Measurements from ENCODE around the gene ISG20L2. TPM values are rescaled to one million over a fixed set of nuclear protein-coding genes. Genes with fewer than 3 reads are reported as not detected.
"Not testable (repeated sequence)": the region's sequence is repeated elsewhere in the genome, so short reads cannot be mapped to it uniquely, and the experiment has no call there.

The ISG20L2 gene
- total RNA-seq, 6 experiments from 2014 or later = 16.2 to 26.9 (median 20.6) TPM

DNA sequence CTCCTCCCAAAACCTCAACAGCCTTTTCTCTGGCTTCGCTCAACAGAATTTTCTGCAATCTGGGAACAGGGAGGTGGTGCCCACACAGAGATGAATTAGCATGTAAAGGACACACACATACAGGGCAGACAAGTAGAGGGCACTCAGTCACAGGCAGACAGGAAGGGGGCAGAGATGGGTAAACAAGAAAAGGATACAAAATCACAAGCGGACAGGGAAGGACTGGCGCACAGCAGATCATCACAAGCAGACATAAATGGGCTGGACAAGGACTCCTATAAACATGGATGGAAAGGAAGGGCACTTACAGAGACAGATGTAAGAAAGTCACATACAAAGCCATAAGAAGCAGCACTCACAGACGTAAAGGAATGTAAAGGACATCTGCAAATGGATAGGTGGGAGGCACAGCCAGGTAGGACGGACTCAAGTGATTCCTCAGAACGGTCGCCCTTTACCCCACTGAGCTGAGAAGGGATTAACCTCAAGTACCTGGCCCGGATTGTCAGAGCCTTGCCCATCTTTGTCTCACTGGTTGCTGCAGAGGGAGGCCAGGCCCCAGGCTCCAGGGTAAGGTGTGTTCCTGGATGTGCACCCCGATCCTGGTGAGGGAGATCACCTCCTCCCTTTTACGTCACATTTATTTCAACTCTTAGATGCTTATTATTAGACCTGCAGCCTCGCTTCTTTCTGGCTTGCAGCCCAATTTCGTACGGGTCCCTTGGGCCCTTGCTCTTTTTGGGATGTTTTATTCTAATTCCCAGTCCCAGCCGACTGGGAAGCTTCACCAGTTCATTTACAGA is 37.9 kb upstream of the ISG20L2 start:
- TF ChIP-seq, protein P1, sequence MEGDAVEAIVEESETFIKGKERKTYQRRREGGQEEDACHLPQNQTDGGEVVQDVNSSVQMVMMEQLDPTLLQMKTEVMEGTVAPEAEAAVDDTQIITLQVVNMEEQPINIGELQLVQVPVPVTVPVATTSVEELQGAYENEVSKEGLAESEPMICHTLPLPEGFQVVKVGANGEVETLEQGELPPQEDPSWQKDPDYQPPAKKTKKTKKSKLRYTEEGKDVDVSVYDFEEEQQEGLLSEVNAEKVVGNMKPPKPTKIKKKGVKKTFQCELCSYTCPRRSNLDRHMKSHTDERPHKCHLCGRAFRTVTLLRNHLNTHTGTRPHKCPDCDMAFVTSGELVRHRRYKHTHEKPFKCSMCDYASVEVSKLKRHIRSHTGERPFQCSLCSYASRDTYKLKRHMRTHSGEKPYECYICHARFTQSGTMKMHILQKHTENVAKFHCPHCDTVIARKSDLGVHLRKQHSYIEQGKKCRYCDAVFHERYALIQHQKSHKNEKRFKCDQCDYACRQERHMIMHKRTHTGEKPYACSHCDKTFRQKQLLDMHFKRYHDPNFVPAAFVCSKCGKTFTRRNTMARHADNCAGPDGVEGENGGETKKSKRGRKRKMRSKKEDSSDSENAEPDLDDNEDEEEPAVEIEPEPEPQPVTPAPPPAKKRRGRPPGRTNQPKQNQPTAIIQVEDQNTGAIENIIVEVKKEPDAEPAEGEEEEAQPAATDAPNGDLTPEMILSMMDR (IDR thresholded peaks at IDR 0.05) = no peak
- Mint-ChIP-seq H3K27ac (no peak overlapping the region), H3K27me3 (ENCODE audit: insufficient read depth) (0 out of 2 replicates have a peak, but pooled peaks cover 2% of the 10 kb centered on the region), H3K4me1 (ENCODE audit: low read depth) (peaks cover 41% of the 10 kb centered on the region), H3K4me3 (no peak overlapping the region), H3K36me3 (ENCODE audit: low read depth) (peaks cover 21% of the 10 kb centered on the region), H3K9me3 (no peaks in the 10 kb centered on the region)
- DNase-seq = no peak

DNA sequence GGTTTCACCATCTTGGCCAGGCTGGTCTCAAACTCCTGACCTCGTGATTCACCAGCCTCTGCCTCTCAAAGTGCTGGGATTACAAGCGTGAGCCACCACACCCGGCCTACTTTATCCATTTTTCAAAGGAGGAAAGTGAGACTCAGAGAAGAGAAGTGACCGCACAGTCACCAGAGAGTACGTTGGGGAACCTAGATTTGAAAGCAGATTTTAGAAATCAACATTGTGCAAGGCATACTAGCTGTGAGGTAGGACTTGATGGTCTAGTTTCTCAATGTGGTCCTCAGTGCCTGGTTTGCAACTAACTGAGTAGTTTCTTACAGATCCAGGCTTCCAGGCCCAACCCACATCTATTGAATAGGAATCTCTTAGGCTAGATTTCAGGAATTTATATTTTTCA is 37.1 kb upstream of the ISG20L2 start:
- TF ChIP-seq, protein P1 (IDR thresholded peaks at IDR 0.05) = no peak
- no peak overlapping the region; the same call in 1 of the 2 replicates for H3K4me3 Mint-ChIP-seq
- H3K4me1 Mint-ChIP-seq (ENCODE audit: low read depth) = peaks cover 32% of the 10 kb centered on the region
- H3K27ac Mint-ChIP-seq = no peak overlapping the region
- H3K9me3 Mint-ChIP-seq = no peaks in the 10 kb centered on the region
- H3K36me3 Mint-ChIP-seq (ENCODE audit: low read depth) = peaks cover 13% of the 10 kb centered on the region
- H3K27me3 Mint-ChIP-seq (ENCODE audit: insufficient read depth) = 0 out of 2 replicates have a peak, but pooled peaks cover 2% of the 10 kb centered on the region
- DNase-seq = no peak

DNA sequence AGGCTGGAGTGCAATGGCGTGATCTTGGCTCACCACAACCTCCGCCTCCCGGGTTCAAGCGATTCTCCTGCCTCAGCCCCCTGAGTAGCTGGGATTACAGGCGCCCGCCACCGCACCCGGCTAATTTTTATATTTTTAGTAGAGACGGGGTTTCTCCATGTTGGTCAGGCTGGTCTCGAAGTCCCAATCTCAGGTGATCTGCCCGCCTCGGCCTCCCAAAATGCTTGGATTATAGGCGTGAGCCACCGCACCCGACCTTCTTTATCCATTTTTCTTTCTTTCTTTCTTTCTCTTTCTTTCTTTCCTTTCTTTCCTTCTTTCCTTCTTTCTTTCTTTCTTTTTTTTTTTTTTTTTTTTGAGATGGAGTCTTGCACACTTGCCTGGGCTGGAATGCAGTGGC is 36.6 kb upstream of the ISG20L2 start:
- DNase-seq; H3K27ac Mint-ChIP-seq; H3K9me3 Mint-ChIP-seq; H3K27me3 Mint-ChIP-seq (ENCODE audit: insufficient read depth); H3K4me3 Mint-ChIP-seq: not testable (repeated sequence)
- Mint-ChIP-seq H3K4me1 (ENCODE audit: low read depth) (peaks cover 30% of the 10 kb centered on the region), H3K36me3 (ENCODE audit: low read depth) (peaks cover 11% of the 10 kb centered on the region; the same call in 1 of the 2 replicates)

DNA sequence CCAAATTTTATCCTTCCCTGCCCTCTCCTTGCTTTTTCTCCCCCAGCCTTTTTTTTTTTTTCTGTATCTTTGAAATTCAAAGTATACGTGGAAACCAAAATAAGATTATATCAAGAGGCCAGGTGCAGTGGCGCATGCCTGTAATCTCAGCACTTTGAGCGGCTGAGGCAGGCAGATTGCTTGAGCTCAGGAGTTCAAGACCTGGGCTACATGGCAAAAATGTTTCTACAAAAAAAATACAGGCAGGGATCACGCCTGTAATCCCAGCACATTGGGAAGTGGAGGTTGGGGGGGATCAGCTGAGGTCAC is 32.2 kb upstream of the ISG20L2 start:
- TF ChIP-seq, protein P1 (IDR thresholded peaks at IDR 0.05) = no peak
- Mint-ChIP-seq H3K4me1 (ENCODE audit: low read depth) (peaks cover 9% of the 10 kb centered on the region), H3K36me3 (ENCODE audit: low read depth) (no peaks in the 10 kb centered on the region), H3K4me3 (no peak overlapping the region), H3K9me3 (no peaks in the 10 kb centered on the region), H3K27me3 (ENCODE audit: insufficient read depth) (no peaks in the 10 kb centered on the region), H3K27ac (no peak overlapping the region)
- no peak for DNase-seq

DNA sequence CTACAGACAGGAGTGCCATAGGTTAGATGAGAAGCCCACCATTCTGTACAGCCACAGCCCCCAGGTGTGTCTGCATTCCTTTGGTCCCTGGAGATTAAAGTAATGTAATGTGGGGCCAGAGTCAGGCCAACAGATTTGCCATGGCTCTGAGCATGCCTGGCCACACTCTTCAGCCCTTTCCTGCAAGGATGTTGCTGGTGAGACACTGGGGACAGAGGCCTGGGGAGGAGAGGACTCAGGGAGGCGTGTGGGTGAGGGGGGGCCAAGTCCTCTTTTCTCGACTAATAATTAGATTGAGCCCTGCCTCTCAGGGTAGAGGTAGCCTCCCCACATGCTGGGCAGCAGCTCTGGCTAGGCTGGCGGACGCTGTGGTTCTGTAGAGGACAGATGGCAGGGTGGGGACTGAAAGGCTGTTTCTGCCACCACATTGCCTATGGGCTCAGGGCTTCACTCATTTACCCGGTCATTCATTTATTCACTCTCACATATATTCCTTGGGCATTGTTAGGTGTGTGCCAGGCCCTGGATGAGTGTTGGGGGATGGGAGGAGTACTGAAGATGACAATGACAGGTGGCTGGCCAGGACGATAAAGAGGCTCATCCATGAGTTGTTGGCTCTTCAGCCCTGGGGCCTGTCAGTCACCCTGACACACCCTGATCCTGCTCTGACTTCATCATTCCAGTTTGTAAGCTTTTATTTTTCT is 31.7 kb upstream of the ISG20L2 start:
- TF ChIP-seq, protein P1 (IDR thresholded peaks at IDR 0.05) = no peak
- H3K4me3 Mint-ChIP-seq = no peak overlapping the region
- no peaks in the 10 kb centered on the region for H3K36me3 Mint-ChIP-seq (ENCODE audit: low read depth)
- peaks cover 6% of the 10 kb centered on the region; the same call in 1 of the 2 replicates for H3K4me1 Mint-ChIP-seq (ENCODE audit: low read depth)
- H3K9me3 Mint-ChIP-seq = no peaks in the 10 kb centered on the region
- no peak overlapping the region for H3K27ac Mint-ChIP-seq
- no peak for DNase-seq
- H3K27me3 Mint-ChIP-seq (ENCODE audit: insufficient read depth) = no peaks in the 10 kb centered on the region

DNA sequence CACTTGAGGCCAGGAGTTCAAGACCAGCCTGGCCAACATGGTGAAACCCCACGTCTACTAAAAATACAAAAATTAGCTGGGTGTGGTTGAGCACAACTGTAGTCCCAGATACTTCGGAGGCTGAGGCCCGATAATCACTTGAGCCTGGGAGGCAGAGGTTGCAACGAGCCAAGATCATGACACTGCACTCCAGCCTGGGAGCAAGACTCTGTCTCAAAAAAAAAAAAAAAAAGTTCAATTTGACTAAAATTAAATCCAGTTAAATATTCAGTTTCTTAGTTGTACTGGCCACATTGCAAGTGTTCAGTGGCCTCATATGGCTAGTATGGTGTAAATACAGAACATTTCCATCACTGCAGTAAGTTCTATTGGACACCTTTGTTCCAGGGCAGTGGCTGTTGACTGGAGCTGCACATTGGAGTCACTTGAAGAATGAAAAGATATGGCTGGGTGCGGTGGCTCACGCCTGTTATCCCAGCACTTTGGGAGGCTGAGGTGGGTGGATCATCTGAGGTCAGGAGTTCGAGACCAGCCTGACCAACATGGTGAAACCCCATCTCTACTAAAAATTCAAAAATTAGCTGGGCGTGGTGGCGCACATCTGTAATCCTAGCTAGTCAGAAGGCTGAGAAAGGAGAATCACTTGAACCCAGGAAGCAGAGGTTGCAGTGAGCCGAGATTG is 29.1 kb upstream of the ISG20L2 start:
- not testable (repeated sequence) for H3K27me3 Mint-ChIP-seq (ENCODE audit: insufficient read depth); H3K9me3 Mint-ChIP-seq
- peaks cover 12% of the 10 kb centered on the region for H3K4me1 Mint-ChIP-seq (ENCODE audit: low read depth)

More for the DNA sequence above, 29.1 kb upstream of the ISG20L2 start:
- H3K27ac Mint-ChIP-seq; H3K36me3 Mint-ChIP-seq (ENCODE audit: low read depth); H3K4me3 Mint-ChIP-seq; DNase-seq: not testable (repeated sequence)

Measured in HFFc6 (cell line).